ENCODE measurements around the gene DUSP15.

The DUSP15 gene

DNA sequence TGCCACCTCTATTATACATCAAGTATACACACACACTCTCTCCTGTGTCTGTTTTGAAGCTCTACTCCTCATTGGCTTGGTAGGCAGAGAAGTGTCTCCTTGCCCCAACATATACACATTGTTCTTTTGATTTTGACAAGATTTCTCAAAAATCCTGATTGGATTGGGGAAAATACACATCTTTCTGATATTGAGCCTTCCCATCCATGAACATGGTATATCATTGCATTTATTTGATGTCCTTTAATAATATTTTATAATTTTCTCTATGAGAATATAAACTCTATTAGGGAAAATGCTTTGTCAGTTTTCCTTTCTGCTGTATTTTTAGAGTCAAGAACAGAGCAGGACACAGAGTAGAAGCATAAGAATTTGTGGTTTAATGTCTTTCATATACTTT, 7.4 kb upstream of the DUSP15 start:
- H3F3A ChIP-seq (ENCODE audit: insufficient read depth): no peaks in the 10 kb centered on the region; the same call in 1 of the 2 replicates
- H3K27ac ChIP-seq (ENCODE audit: low read depth, low read length): no peak overlapping the region
- TF ChIP-seq EZH2phosphoT487 (conservative IDR thresholded peaks at IDR 0.05; ENCODE audit: low read length): no peak
- TF ChIP-seq, protein P1, sequence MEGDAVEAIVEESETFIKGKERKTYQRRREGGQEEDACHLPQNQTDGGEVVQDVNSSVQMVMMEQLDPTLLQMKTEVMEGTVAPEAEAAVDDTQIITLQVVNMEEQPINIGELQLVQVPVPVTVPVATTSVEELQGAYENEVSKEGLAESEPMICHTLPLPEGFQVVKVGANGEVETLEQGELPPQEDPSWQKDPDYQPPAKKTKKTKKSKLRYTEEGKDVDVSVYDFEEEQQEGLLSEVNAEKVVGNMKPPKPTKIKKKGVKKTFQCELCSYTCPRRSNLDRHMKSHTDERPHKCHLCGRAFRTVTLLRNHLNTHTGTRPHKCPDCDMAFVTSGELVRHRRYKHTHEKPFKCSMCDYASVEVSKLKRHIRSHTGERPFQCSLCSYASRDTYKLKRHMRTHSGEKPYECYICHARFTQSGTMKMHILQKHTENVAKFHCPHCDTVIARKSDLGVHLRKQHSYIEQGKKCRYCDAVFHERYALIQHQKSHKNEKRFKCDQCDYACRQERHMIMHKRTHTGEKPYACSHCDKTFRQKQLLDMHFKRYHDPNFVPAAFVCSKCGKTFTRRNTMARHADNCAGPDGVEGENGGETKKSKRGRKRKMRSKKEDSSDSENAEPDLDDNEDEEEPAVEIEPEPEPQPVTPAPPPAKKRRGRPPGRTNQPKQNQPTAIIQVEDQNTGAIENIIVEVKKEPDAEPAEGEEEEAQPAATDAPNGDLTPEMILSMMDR (IDR thresholded peaks at IDR 0.05; ENCODE audit: insufficient read depth, low read length, poor library complexity, severe bottlenecking): no peak
- no peaks in the 10 kb centered on the region for H3K36me3 ChIP-seq (ENCODE audit: low read length)
- H3K9ac ChIP-seq (ENCODE audit: low read length): no peak overlapping the region
- H3K27me3 ChIP-seq (ENCODE audit: low read length): no peaks in the 10 kb centered on the region
- no peak overlapping the region for H3K4me2 ChIP-seq (ENCODE audit: low read depth, low read length, poor library complexity, severe bottlenecking)
- no peak overlapping the region for H2AFZ ChIP-seq (ENCODE audit: low read depth, low read length, severe bottlenecking)
- H3K4me3 ChIP-seq (ENCODE audit: insufficient read depth, low read length, poor library complexity, severe bottlenecking): no peak overlapping the region
- no peaks in the 10 kb centered on the region for H3K9me2 ChIP-seq (replicated peaks; ENCODE audit: insufficient read depth, low read length)
- H3K9me3 ChIP-seq (ENCODE audit: insufficient read depth, low read length): no peaks in the 10 kb centered on the region
- H4K20me1 ChIP-seq (ENCODE audit: low read depth, low read length): no peaks in the 10 kb centered on the region
- no peaks in the 10 kb centered on the region for H3K79me2 ChIP-seq (ENCODE audit: insufficient read depth, low read length)

DNA sequence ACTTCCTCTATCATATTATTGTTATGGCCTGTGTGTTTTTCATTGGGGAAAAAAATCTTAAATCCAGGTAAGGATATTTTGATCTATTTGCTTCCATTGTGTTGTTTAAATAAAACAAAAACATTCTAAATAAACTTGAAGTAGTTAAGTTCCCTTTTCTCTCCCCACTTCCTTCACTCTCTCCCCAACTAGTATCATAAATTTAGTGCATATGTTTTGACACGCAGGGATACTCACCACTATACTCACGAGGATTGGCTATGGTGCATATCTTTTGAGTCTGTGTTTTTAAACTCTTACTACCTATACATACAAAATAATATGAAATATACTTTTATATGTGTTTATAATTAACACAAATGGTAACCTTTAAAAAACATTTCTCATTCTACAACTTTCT, 5.3 kb upstream of the DUSP15 start:
- Histone ChIP-seq H3K36me3 (ENCODE audit: low read length) (no peaks in the 10 kb centered on the region), H3K4me2 (ENCODE audit: low read depth, low read length, poor library complexity, severe bottlenecking) (no peak overlapping the region), H3K79me2 (ENCODE audit: insufficient read depth, low read length) (no peaks in the 10 kb centered on the region), H3K9me2 (replicated peaks; ENCODE audit: insufficient read depth, low read length) (no peaks in the 10 kb centered on the region), H3K27ac (ENCODE audit: low read depth, low read length) (no peak overlapping the region), H4K20me1 (ENCODE audit: low read depth, low read length) (no peaks in the 10 kb centered on the region), H3K27me3 (ENCODE audit: low read length) (no peaks in the 10 kb centered on the region), H3F3A (ENCODE audit: insufficient read depth) (no peaks in the 10 kb centered on the region; the same call in 1 of the 2 replicates), H3K4me3 (ENCODE audit: insufficient read depth, low read length, poor library complexity, severe bottlenecking) (no peak overlapping the region), H2AFZ (ENCODE audit: low read depth, low read length, severe bottlenecking) (no peak overlapping the region), H3K9me3 (ENCODE audit: insufficient read depth, low read length) (no peaks in the 10 kb centered on the region), H3K9ac (ENCODE audit: low read length) (no peak overlapping the region)
- TF ChIP-seq, protein P1 (IDR thresholded peaks at IDR 0.05; ENCODE audit: insufficient read depth, low read length, poor library complexity, severe bottlenecking): no peak
- no peak for TF ChIP-seq EZH2phosphoT487 (conservative IDR thresholded peaks at IDR 0.05; ENCODE audit: low read length)

DNA sequence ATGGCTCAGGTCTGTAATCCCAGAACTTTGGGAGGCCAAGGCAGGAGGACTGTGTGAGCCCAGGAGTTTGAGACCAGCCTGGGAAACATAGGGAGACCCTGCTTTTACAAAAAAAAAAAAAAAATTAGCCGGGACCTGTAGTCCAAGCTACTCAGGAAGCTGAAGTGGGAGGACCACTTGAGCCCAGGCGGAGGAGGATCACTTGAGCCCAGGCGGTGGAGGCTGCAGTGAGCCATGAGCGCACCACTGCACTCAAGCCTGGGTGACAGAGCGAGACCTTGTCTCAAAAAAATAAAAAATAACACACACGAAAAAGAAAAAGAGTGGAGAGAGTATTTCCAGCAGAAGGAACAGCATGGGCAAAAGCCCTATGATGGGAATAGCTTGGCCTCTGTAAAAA, 2.1 kb upstream of the DUSP15 start:
- Histone ChIP-seq H3K9ac (ENCODE audit: low read length) (no peak overlapping the region), H3F3A (ENCODE audit: insufficient read depth) (no peaks in the 10 kb centered on the region), H2AFZ (ENCODE audit: low read depth, low read length, severe bottlenecking) (no peak overlapping the region), H3K27me3 (ENCODE audit: low read length) (no peaks in the 10 kb centered on the region), H3K4me3 (ENCODE audit: insufficient read depth, low read length, poor library complexity, severe bottlenecking) (no peak overlapping the region), H3K4me2 (ENCODE audit: low read depth, low read length, poor library complexity, severe bottlenecking) (no peak overlapping the region), H3K79me2 (ENCODE audit: insufficient read depth, low read length) (no peaks in the 10 kb centered on the region), H4K20me1 (ENCODE audit: low read depth, low read length) (no peaks in the 10 kb centered on the region), H3K9me3 (ENCODE audit: insufficient read depth, low read length) (no peaks in the 10 kb centered on the region), H3K36me3 (ENCODE audit: low read length) (no peaks in the 10 kb centered on the region), H3K9me2 (replicated peaks; ENCODE audit: insufficient read depth, low read length) (no peaks in the 10 kb centered on the region), H3K27ac (ENCODE audit: low read depth, low read length) (no peak overlapping the region)
- TF ChIP-seq EZH2phosphoT487 (conservative IDR thresholded peaks at IDR 0.05; ENCODE audit: low read length): no peak
- TF ChIP-seq, protein P1 (IDR thresholded peaks at IDR 0.05; ENCODE audit: insufficient read depth, low read length, poor library complexity, severe bottlenecking): no peak

DNA sequence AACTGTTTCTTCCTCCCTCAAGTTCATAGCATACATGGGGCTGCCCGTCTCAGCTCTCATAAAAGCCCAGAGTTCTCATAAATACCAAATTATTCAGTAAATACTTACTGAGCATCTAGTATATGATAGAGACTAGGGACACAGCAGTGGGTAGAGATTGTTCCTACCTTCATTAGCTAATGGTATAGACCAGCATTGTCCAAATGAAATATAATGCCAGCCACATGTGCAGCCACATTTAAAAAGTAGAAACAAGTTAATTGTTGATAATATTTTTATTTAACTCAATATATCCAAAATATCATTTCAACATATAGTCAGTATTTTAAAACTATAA, 1.3 kb upstream of the DUSP15 start:
- Histone ChIP-seq H3K27me3 (ENCODE audit: low read length) (no peaks in the 10 kb centered on the region), H3K4me2 (ENCODE audit: low read depth, low read length, poor library complexity, severe bottlenecking) (no peak overlapping the region)
- TF ChIP-seq, protein P1 (IDR thresholded peaks at IDR 0.05; ENCODE audit: insufficient read depth, low read length, poor library complexity, severe bottlenecking): no peak
- TF ChIP-seq EZH2phosphoT487 (conservative IDR thresholded peaks at IDR 0.05; ENCODE audit: low read length): no peak

More for the DNA sequence above, 1.3 kb upstream of the DUSP15 start:
- Histone ChIP-seq H3K36me3 (ENCODE audit: low read length) (no peaks in the 10 kb centered on the region), H3K9me2 (replicated peaks; ENCODE audit: insufficient read depth, low read length) (no peaks in the 10 kb centered on the region), H2AFZ (ENCODE audit: low read depth, low read length, severe bottlenecking) (no peak overlapping the region), H4K20me1 (ENCODE audit: low read depth, low read length) (no peaks in the 10 kb centered on the region), H3K79me2 (ENCODE audit: insufficient read depth, low read length) (no peaks in the 10 kb centered on the region), H3K9ac (ENCODE audit: low read length) (no peak overlapping the region), H3K4me3 (ENCODE audit: insufficient read depth, low read length, poor library complexity, severe bottlenecking) (no peak overlapping the region), H3K9me3 (ENCODE audit: insufficient read depth, low read length) (no peaks in the 10 kb centered on the region), H3F3A (ENCODE audit: insufficient read depth) (no peaks in the 10 kb centered on the region), H3K27ac (ENCODE audit: low read depth, low read length) (no peak overlapping the region)

Data from SU-DHL-6 (cell line).